Neural crest cell (in vitro differentiated cells): ENCODE data around the gene NIP7. TPM values are rescaled to one million over a fixed set of nuclear protein-coding genes. Genes with fewer than 3 reads are reported as not detected.

Experiments used
- DNase-seq: peaks from one replicate; pipeline ENCODE4 v3.0.0; 2021; ENCODE audit warnings: low read depth, mixed read lengths, low spot score
- H3K27ac Mint-ChIP-seq: one replicate; pipeline ENCODE4 v1.8.0; 2021; ENCODE audit warnings: mild to moderate bottlenecking, mixed read lengths; ENCODE audit not compliant: unreplicated experiment
- H3K27me3 Mint-ChIP-seq: 2 replicates; pipeline ENCODE4 v1.8.0; 2021; ENCODE audit warnings: low read depth, mild to moderate bottlenecking, mixed read lengths
- H3K36me3 Mint-ChIP-seq: 2 replicates; pipeline ENCODE4 v1.8.0; 2021; ENCODE audit warnings: low read depth, mild to moderate bottlenecking, mixed read lengths
- H3K4me1 Mint-ChIP-seq: 2 replicates; pipeline ENCODE4 v1.8.0; 2021; ENCODE audit warnings: mixed read lengths
- H3K4me3 Mint-ChIP-seq: one replicate; pipeline ENCODE4 v1.8.0; 2021; ENCODE audit warnings: mild to moderate bottlenecking, mixed read lengths
- H3K9me3 Mint-ChIP-seq: 2 replicates; pipeline ENCODE4 v1.8.0; 2021; ENCODE audit warnings: mixed read lengths
- CTCF ChIP-seq: fragments of 200-600 bp; sonication (generic); conservative IDR thresholded peaks from 2 replicates; pipeline ENCODE4 v1.5.0; 2021; ENCODE audit warnings: antibody characterized with exemption, mild to moderate bottlenecking
- total RNA-seq: library from RNA; stranded (reverse); gene quantifications from 2 replicates; pipeline ENCODE4 v1.2.1, GENCODE V29; 2021

Gene NIP7
- total RNA-seq, 1 donor from 2014 or later: 42.3 TPM

GRCh38 chr16:69301187-69301586, 38.4 kb upstream of the NIP7 start:
- Mint-ChIP-seq H3K27me3 (no peaks in the 10 kb centered on the region), H3K4me1 (no peaks in the 10 kb centered on the region), H3K9me3 (no peaks in the 10 kb centered on the region), H3K36me3 (peaks cover 6% of the 10 kb centered on the region), H3K27ac (peak overlapping the region; percentile 90), H3K4me3 (no peak overlapping the region)
- DNase-seq: no peak
- TF ChIP-seq CTCF: no peak

- H3K27ac Mint-ChIP-seq: no peak overlapping the region
- H3K9me3 Mint-ChIP-seq: no peaks in the 10 kb centered on the region
- DNase-seq: no peak
- no peak for TF ChIP-seq CTCF
- H3K36me3 Mint-ChIP-seq: peaks cover 6% of the 10 kb centered on the region
- H3K27me3 Mint-ChIP-seq: no peaks in the 10 kb centered on the region
- no peak overlapping the region for H3K4me3 Mint-ChIP-seq
- no peaks in the 10 kb centered on the region for H3K4me1 Mint-ChIP-seq
These were observed 37.7 kb upstream of the NIP7 start for GRCh38 chr16:69301861-69302260.

- no peak overlapping the region for H3K4me3 Mint-ChIP-seq
- peaks cover 6% of the 10 kb centered on the region for H3K36me3 Mint-ChIP-seq
- peak overlapping the region; percentile 2 for H3K27ac Mint-ChIP-seq
- TF ChIP-seq CTCF: no peak
- DNase-seq: no peak
- H3K27me3 Mint-ChIP-seq: no peaks in the 10 kb centered on the region
- no peaks in the 10 kb centered on the region for H3K4me1 Mint-ChIP-seq
- H3K9me3 Mint-ChIP-seq: no peaks in the 10 kb centered on the region
These were observed 37.3 kb upstream of the NIP7 start for GRCh38 chr16:69302301-69302700.

- Mint-ChIP-seq H3K4me1 (peaks cover 8% of the 10 kb centered on the region), H3K27me3 (no peaks in the 10 kb centered on the region), H3K27ac (no peak overlapping the region), H3K9me3 (no peaks in the 10 kb centered on the region), H3K4me3 (no peak overlapping the region), H3K36me3 (peaks cover 6% of the 10 kb centered on the region)
- no peak for TF ChIP-seq CTCF
- no peak for DNase-seq
These were observed 33.5 kb upstream of the NIP7 start for GRCh38 chr16:69306031-69306430.

- no peaks in the 10 kb centered on the region for H3K27me3 Mint-ChIP-seq
- DNase-seq: no peak
- H3K27ac Mint-ChIP-seq: no peak overlapping the region
- TF ChIP-seq CTCF: no peak
- H3K36me3 Mint-ChIP-seq: peaks cover 5% of the 10 kb centered on the region
- no peak overlapping the region for H3K4me3 Mint-ChIP-seq
- H3K4me1 Mint-ChIP-seq: peaks cover 11% of the 10 kb centered on the region
- no peaks in the 10 kb centered on the region for H3K9me3 Mint-ChIP-seq
These were observed 32.5 kb upstream of the NIP7 start for GRCh38 chr16:69307091-69307490.

GRCh38 chr16:69307856-69308255, 31.7 kb upstream of the NIP7 start:
- no peaks in the 10 kb centered on the region for H3K9me3 Mint-ChIP-seq
- TF ChIP-seq CTCF: no peak
- no peaks in the 10 kb centered on the region for H3K27me3 Mint-ChIP-seq
- no peak for DNase-seq
- H3K36me3 Mint-ChIP-seq: peaks cover 5% of the 10 kb centered on the region
- H3K27ac Mint-ChIP-seq: no peak overlapping the region
- peaks cover 14% of the 10 kb centered on the region for H3K4me1 Mint-ChIP-seq
- no peak overlapping the region for H3K4me3 Mint-ChIP-seq
